OCI-LY7 (cell line): ENCODE measurements around the gene ST8SIA4. TPM values are rescaled to one million over a fixed set of nuclear protein-coding genes. Genes with fewer than 3 reads are reported as not detected.

Experiments used
- BruUV-seq: library from RNA; stranded (reverse); fragments of 400-500 nt; replicated peaks from 2 replicates; lab custom pipeline; 2021; lab: Mats Ljungman, UMichigan
- CTCF ChIA-PET: fragments of 300-600 bp; sonication (Branson Sonifier 250); formaldehyde crosslinking; loops from one replicate; lab custom pipeline; 2022; ENCODE audit warnings: antibody characterized with exemption; ENCODE audit not compliant: unreplicated experiment; lab: Charles Lee
- POLR2A ChIA-PET: fragments of 300-600 bp; sonication (Branson Sonifier 250); formaldehyde crosslinking; loops from one replicate; lab custom pipeline; 2022; ENCODE audit warnings: antibody characterized with exemption; lab: Charles Lee
- DNase-seq: peaks from one replicate; pipeline ENCODE4 v3.0.0-alpha.2; 2015; ENCODE audit warnings: low spot score
- H2AFZ ChIP-seq: fragments of 200-600 bp; sonication (generic), shearing (Covaris generic); 2 replicates; pipeline ENCODE4 v1.6.1; 2014; ENCODE audit warnings: mild to moderate bottlenecking, antibody characterized with exemption, low read length, moderate library complexity
- H3K27ac ChIP-seq: fragments of 200-600 bp; sonication (generic); 2 replicates; pipeline ENCODE4 v1.5.1; 2014; ENCODE audit warnings: mixed run types, low read depth, mild to moderate bottlenecking, moderate library complexity, low read length, inconsistent platforms; ENCODE audit not compliant: poor library complexity, severe bottlenecking
- H3K36me3 ChIP-seq: fragments of 200-600 bp; sonication (generic); 2 replicates; pipeline ENCODE4 v1.6.1; 2014; ENCODE audit warnings: mild to moderate bottlenecking, antibody characterized with exemption, low read length, moderate library complexity, mixed read lengths; ENCODE audit not compliant: insufficient read depth
- H3K4me1 ChIP-seq: fragments of 200-600 bp; sonication (generic); 2 replicates; pipeline ENCODE4 v1.5.1; 2014; ENCODE audit warnings: mild to moderate bottlenecking, low read length; ENCODE audit not compliant: insufficient read depth, poor library complexity, severe bottlenecking
- H3K4me2 ChIP-seq: fragments of 200-600 bp; sonication (generic); 2 replicates; pipeline ENCODE4 v1.6.1; 2014; ENCODE audit warnings: mild to moderate bottlenecking, low read length
- H3K4me3 ChIP-seq: fragments of 200-600 bp; sonication (generic); 2 replicates; pipeline ENCODE4 v1.5.1; 2014; ENCODE audit warnings: mild to moderate bottlenecking, low read depth, low read length; ENCODE audit not compliant: poor library complexity, severe bottlenecking
- H3K79me2 ChIP-seq: fragments of 200-600 bp; sonication (generic); 2 replicates; pipeline ENCODE4 v1.6.1; 2016; ENCODE audit warnings: low read depth, mild to moderate bottlenecking, low read length, moderate library complexity, mixed read lengths; ENCODE audit not compliant: insufficient read depth
- H3K9me2 ChIP-seq: fragments of 200-600 bp; sonication (generic); 2 replicates; pipeline ENCODE4 v1.6.1; 2016; ENCODE audit warnings: mild to moderate bottlenecking, low read length, mixed read lengths; ENCODE audit not compliant: insufficient read depth
- H3K9me3 ChIP-seq: fragments of 200-600 bp; sonication (generic); 2 replicates; pipeline ENCODE4 v1.6.1; 2014; ENCODE audit warnings: mild to moderate bottlenecking, mixed run types, low read length, mixed read lengths
- H4K20me1 ChIP-seq: fragments of 200-600 bp; sonication (generic); 2 replicates; pipeline ENCODE4 v1.6.1; 2014; ENCODE audit warnings: mild to moderate bottlenecking, antibody characterized with exemption, low read length, moderate library complexity, mixed read lengths; ENCODE audit not compliant: insufficient read depth
- EZH2phosphoT487 ChIP-seq: fragments of 200-600 bp; sonication (generic); IDR thresholded peaks from 2 replicates; pipeline ENCODE4 v1.6.1; 2018; ENCODE audit warnings: low read depth, borderline replicate concordance, mild to moderate bottlenecking, mixed run types, antibody characterized with exemption, low read length, moderate library complexity, mixed read lengths
- intact Hi-C: fragments of 100-400 bp; cut with micrococcal nuclease; formaldehyde crosslinking; loops from one replicate; pipeline ENCODE4 v1.10.0; 2022; ENCODE audit not compliant: unreplicated experiment
- total RNA-seq, 2 experiments: library from RNA; depleted of rRNA in 1 of 2; stranded (reverse); fragments of >200 nt in 1 of 2; shearing (Covaris generic) in 1 of 2; gene quantifications; 2 replicates each; pipeline ENCODE4 v1.2.3, GENCODE V29; 2014 to 2022
- TF ChIP-seq, protein P1 (sequence below): fragments of 200-600 bp; sonication (generic); conservative IDR thresholded peaks from 2 replicates; pipeline ENCODE4 v1.5.1; 2014; ENCODE audit warnings: mild to moderate bottlenecking, antibody characterized with exemption, low read length, moderate library complexity, mixed read lengths

Gene ST8SIA4
- total RNA-seq, 2 experiments from 2014 or later, result 10.2 to 40.3 TPM

DNA sequence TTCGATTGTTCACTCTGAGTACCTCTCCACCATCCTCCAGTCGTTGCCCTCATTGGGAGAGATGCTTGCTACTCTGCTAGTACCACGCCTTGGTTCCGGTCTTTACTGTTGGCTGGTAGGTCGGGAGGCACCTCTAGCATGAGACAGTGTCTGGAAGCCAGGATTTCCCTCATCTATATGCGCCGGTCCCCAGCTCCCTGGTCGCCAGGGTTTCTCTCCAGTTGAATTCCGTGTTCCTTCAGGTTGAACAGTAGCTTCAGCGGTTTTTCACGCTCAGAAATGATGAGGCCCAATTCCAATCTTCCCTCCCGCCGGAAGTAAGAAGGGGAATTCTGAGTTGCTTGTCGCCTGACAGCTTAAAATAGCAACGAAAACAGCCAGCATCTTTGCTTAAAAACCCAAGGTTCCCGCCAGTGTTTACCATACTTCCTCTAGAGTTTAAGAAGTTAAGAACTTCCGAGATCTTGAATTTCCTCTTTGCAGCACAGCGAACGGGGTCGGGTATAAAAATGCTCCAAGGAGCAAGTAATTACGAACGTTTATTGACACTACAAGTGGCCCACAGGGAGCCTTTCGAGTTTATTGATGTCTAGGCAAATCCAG, 1.3 kb upstream of the ST8SIA4 start:
- Histone ChIP-seq H2AFZ (peak overlapping the region; percentile 96), H3K4me3 (peak overlapping the region; percentile 87), H3K4me1 (peaks cover 22% of the 10 kb centered on the region), H3K9me2 (no peaks in the 10 kb centered on the region), H3K27ac (peak overlapping the region; percentile 55), H3K9me3 (no peaks in the 10 kb centered on the region), H3K36me3 (no peaks in the 10 kb centered on the region), H3K4me2 (peak overlapping the region; percentile 100), H3K79me2 (peaks cover 23% of the 10 kb centered on the region; the same call in 1 of the 2 replicates), H4K20me1 (no peaks in the 10 kb centered on the region; the same call in 1 of the 2 replicates)
- intact Hi-C loops, result loop anchor here (1.0 to 10.0 kb wide), 3 partner anchors 108 to 1980 kb away; partner anchors contain the start of genes CHD1 and FAM174A
- TF ChIP-seq, protein P1, sequence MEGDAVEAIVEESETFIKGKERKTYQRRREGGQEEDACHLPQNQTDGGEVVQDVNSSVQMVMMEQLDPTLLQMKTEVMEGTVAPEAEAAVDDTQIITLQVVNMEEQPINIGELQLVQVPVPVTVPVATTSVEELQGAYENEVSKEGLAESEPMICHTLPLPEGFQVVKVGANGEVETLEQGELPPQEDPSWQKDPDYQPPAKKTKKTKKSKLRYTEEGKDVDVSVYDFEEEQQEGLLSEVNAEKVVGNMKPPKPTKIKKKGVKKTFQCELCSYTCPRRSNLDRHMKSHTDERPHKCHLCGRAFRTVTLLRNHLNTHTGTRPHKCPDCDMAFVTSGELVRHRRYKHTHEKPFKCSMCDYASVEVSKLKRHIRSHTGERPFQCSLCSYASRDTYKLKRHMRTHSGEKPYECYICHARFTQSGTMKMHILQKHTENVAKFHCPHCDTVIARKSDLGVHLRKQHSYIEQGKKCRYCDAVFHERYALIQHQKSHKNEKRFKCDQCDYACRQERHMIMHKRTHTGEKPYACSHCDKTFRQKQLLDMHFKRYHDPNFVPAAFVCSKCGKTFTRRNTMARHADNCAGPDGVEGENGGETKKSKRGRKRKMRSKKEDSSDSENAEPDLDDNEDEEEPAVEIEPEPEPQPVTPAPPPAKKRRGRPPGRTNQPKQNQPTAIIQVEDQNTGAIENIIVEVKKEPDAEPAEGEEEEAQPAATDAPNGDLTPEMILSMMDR, result no peak
- no peak for TF ChIP-seq EZH2phosphoT487
- ChIA-PET CTCF (no interaction called here), POLR2A (interaction anchor here (0.6 to 12.8 kb wide), 12 partner anchors 10 to 139 kb away, joined by 3 to 290 read pairs (median 24); no protein-coding TSS in a partner anchor)
- DNase-seq, result peak; percentile 68
- BruUV-seq, result TSS peak; percentile 20

DNA sequence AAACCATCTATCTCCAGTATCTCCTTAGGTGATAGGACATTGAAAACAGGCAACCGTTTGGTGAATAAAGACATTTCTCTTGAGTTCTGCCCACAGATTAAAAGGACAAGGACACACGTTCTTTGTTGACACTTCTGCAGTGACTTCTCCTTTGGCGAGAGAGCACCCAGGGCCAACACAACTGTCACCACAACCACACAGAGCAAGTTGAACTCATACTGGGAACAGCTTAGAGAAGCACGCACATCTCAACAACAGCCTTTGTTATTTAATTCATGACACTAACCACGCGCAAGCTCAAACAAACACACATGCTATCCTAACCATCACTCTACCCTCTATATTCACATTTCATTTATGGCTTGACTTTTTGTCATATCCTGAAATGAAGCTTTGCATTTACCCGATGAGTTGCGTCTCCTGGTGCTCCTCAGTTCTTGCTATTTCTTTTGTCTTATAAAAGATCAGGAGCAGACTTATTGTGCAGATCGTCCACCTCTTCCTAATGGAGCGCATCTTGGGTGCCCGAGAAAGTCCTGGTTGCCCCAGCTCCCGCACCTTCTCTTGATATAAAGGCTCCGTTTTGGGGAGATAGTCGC, 543 bp downstream of the ST8SIA4 start:
- Histone ChIP-seq H3K4me1 (peaks cover 40% of the 10 kb centered on the region), H3K27ac (peak overlapping the region; percentile 94), H2AFZ (peak overlapping the region; percentile 7; the same call in 1 of the 2 replicates), H3K36me3 (no peaks in the 10 kb centered on the region), H3K9me2 (no peaks in the 10 kb centered on the region), H3K79me2 (peaks cover 41% of the 10 kb centered on the region; the same call in 1 of the 2 replicates), H3K4me3 (peak overlapping the region; percentile 87), H3K9me3 (no peaks in the 10 kb centered on the region), H4K20me1 (no peaks in the 10 kb centered on the region; the same call in 1 of the 2 replicates), H3K4me2 (peak overlapping the region; percentile 100)
- intact Hi-C loops, result loop anchor here (2.0 to 10.0 kb wide), 3 partner anchors 110 to 1978 kb away; partner anchors contain the start of gene CHD1
- ChIA-PET CTCF (interaction anchor here (0.8 to 1.8 kb wide), 8 partner anchors 12 to 128 kb away, joined by 3 to 7 read pairs (median 4); no protein-coding TSS in a partner anchor), POLR2A (interaction anchor here (0.6 to 12.8 kb wide), 29 partner anchors 8 to 450 kb away, joined by 3 to 290 read pairs (median 5); partner anchors contain the start of gene FAM174A)
- TSS peak; percentile 65 for BruUV-seq
- DNase-seq, result no peak
- TF ChIP-seq, protein P1, result no peak
- TF ChIP-seq EZH2phosphoT487, result no peak
